Measurements from ENCODE around the gene GCN1.

Gene GCN1

GRCh38 chr12:120172053-120172452, 22.5 kb downstream of the GCN1 start:
- no peak for DNase-seq

GRCh38 chr12:120170631-120171030, 23.9 kb downstream of the GCN1 start:
- DNase-seq: no peak

GRCh38 chr12:120169946-120170345, 24.6 kb downstream of the GCN1 start:
- no peak for DNase-seq

- no peak for DNase-seq
These were observed 26.2 kb downstream of the GCN1 start for GRCh38 chr12:120168337-120168736.

- DNase-seq: no peak
These were observed 26.9 kb downstream of the GCN1 start for GRCh38 chr12:120167529-120168095.

- no peak for DNase-seq
These were observed 30.2 kb downstream of the GCN1 start for GRCh38 chr12:120164293-120164692.

GRCh38 chr12:120162763-120163162, 31.8 kb downstream of the GCN1 start:
- no peak for DNase-seq

- no peak for DNase-seq
These were observed 32.7 kb downstream of the GCN1 start for GRCh38 chr12:120161852-120162251.

- no peak for DNase-seq
These were observed 34.8 kb downstream of the GCN1 start for GRCh38 chr12:120159509-120160237.

GRCh38 chr12:120158351-120158750, 36.2 kb downstream of the GCN1 start:
- DNase-seq: no peak

- no peak for DNase-seq
These were observed 36.8 kb downstream of the GCN1 start for GRCh38 chr12:120157678-120158077.

- DNase-seq: no peak
These were observed 37.9 kb downstream of the GCN1 start for GRCh38 chr12:120156315-120157259.

GRCh38 chr12:120155072-120155471, 39.4 kb downstream of the GCN1 start:
- no peak for DNase-seq

- DNase-seq: no peak
These were observed 43.5 kb downstream of the GCN1 start for GRCh38 chr12:120150919-120151525.

GRCh38 chr12:120148011-120148410, 46.5 kb downstream of the GCN1 start:
- DNase-seq: no peak

- DNase-seq: no peak
These were observed 49.4 kb downstream of the GCN1 start for GRCh38 chr12:120145164-120145563.

- no peak for DNase-seq
These were observed 50.3 kb downstream of the GCN1 start for GRCh38 chr12:120144215-120144614.

- DNase-seq: no peak
These were observed 52.2 kb downstream of the GCN1 start for GRCh38 chr12:120142231-120142877.

- no peak for DNase-seq
These were observed 53.2 kb downstream of the GCN1 start for GRCh38 chr12:120141336-120141735.

GRCh38 chr12:120140603-120141002, 53.9 kb downstream of the GCN1 start:
- DNase-seq: no peak

GRCh38 chr12:120139958-120140357, 54.6 kb downstream of the GCN1 start:
- DNase-seq: no peak

GRCh38 chr12:120138366-120138765, 56.1 kb downstream of the GCN1 start:
- DNase-seq: no peak

- DNase-seq: no peak
These were observed 56.7 kb downstream of the GCN1 start for GRCh38 chr12:120137833-120138232.

All from NCI-H2029 (cell line).